Islet precursor cell (in vitro differentiated cells): ENCODE results near the gene FAM222B.
"Not testable (repeated sequence)": the region's sequence is repeated elsewhere in the genome, so short reads cannot be mapped to it uniquely, and the experiment has no call there.

Source experiments
- DNase-seq: peaks from one replicate; pipeline ENCODE4 v3.0.0-alpha.2; 2018

The FAM222B gene

GRCh38 chr17:28725660-28726225 lies 116.8 kb downstream of the FAM222B start:
- DNase-seq = peak; percentile 98

GRCh38 chr17:28725166-28725659 lies 117.4 kb downstream of the FAM222B start:
- DNase-seq = peak; percentile 93

- no peak for DNase-seq
These were observed 118.0 kb downstream of the FAM222B start for GRCh38 chr17:28724500-28725165.

GRCh38 chr17:28723836-28724499 lies 118.6 kb downstream of the FAM222B start:
- not testable (repeated sequence) for DNase-seq

- DNase-seq = no peak
These were observed 119.3 kb downstream of the FAM222B start for GRCh38 chr17:28723159-28723835.

- no peak for DNase-seq
These were observed 120.0 kb downstream of the FAM222B start for GRCh38 chr17:28722417-28723158.

GRCh38 chr17:28720997-28721329 lies 121.6 kb downstream of the FAM222B start:
- DNase-seq = not testable (repeated sequence)

- no peak for DNase-seq
These were observed 122.2 kb downstream of the FAM222B start for GRCh38 chr17:28720247-28720996.

GRCh38 chr17:28719021-28719433 lies 123.6 kb downstream of the FAM222B start:
- no peak for DNase-seq

- no peak for DNase-seq
These were observed 124.1 kb downstream of the FAM222B start for GRCh38 chr17:28718333-28719020.

GRCh38 chr17:28717578-28718332 lies 124.8 kb downstream of the FAM222B start, which contains the start of gene RAB34:
Gene RAB34 (minus strand): TSS chr17:28717868. CDS start chr17:28717266, 602 bp downstream.
- peak; percentile 99 for DNase-seq

- peak; percentile 80 for DNase-seq
These were observed 125.6 kb downstream of the FAM222B start for GRCh38 chr17:28716740-28717577.

GRCh38 chr17:28715217-28715616 lies 127.4 kb downstream of the FAM222B start:
- peak; percentile 43 for DNase-seq

GRCh38 chr17:28714281-28714680 lies 128.3 kb downstream of the FAM222B start:
- no peak for DNase-seq

GRCh38 chr17:28712705-28713415 lies 129.7 kb downstream of the FAM222B start:
- peak; percentile 60 for DNase-seq

- peak; percentile 91 for DNase-seq
These were observed 130.4 kb downstream of the FAM222B start for GRCh38 chr17:28712032-28712704.

- DNase-seq = no peak
These were observed 130.9 kb downstream of the FAM222B start, which contains the start of gene PROCA1 for GRCh38 chr17:28711723-28712031. Gene PROCA1 (minus strand): TSS chr17:28711888. CDS start chr17:28711660, 228 bp downstream.
